ENCODE data around the gene MASP1.

The MASP1 gene

GRCh38 chr3:187293516-187294430 lies 2.2 kb upstream of the MASP1 start:
- FAIRE-seq = no peak

GRCh38 chr3:187292631-187293515 lies 1.3 kb upstream of the MASP1 start:
- no peak for FAIRE-seq

- no peak for FAIRE-seq
These were observed 644 bp upstream of the MASP1 start for GRCh38 chr3:187292181-187292580.

GRCh38 chr3:187291001-187291511 lies 481 bp downstream of the MASP1 start:
- FAIRE-seq = no peak

- no peak for FAIRE-seq
These were observed 1.0 kb downstream of the MASP1 start for GRCh38 chr3:187290503-187290902.

- no peak for FAIRE-seq
These were observed 2.5 kb downstream of the MASP1 start for GRCh38 chr3:187288855-187289605.

GRCh38 chr3:187288131-187288854 lies 3.2 kb downstream of the MASP1 start:
- no peak for FAIRE-seq

GRCh38 chr3:187287256-187287655 lies 4.3 kb downstream of the MASP1 start:
- FAIRE-seq = no peak

- no peak for FAIRE-seq
These were observed 5.0 kb downstream of the MASP1 start for GRCh38 chr3:187286467-187287059.

- no peak for FAIRE-seq
These were observed 10.3 kb downstream of the MASP1 start for GRCh38 chr3:187281191-187281714.

- no peak for FAIRE-seq
These were observed 10.9 kb downstream of the MASP1 start for GRCh38 chr3:187280644-187281043.

- FAIRE-seq = no peak
These were observed 14.4 kb downstream of the MASP1 start for GRCh38 chr3:187277129-187277462.

GRCh38 chr3:187276397-187277128 lies 15.0 kb downstream of the MASP1 start:
- FAIRE-seq = no peak

- FAIRE-seq = no peak
These were observed 16.6 kb downstream of the MASP1 start for GRCh38 chr3:187274977-187275338.

GRCh38 chr3:187274315-187274976 lies 17.1 kb downstream of the MASP1 start:
- FAIRE-seq = no peak

- FAIRE-seq = no peak
These were observed 20.0 kb downstream of the MASP1 start for GRCh38 chr3:187271582-187271981.

GRCh38 chr3:187269486-187269885 lies 22.1 kb downstream of the MASP1 start:
- no peak for FAIRE-seq

- no peak for FAIRE-seq
These were observed 24.2 kb downstream of the MASP1 start for GRCh38 chr3:187267306-187267705.

- no peak for FAIRE-seq
These were observed 24.8 kb downstream of the MASP1 start for GRCh38 chr3:187266691-187267090.

GRCh38 chr3:187265461-187265955 lies 26.0 kb downstream of the MASP1 start:
- no peak for FAIRE-seq
